Measurements from ENCODE around the gene LGALS9.

DNA sequence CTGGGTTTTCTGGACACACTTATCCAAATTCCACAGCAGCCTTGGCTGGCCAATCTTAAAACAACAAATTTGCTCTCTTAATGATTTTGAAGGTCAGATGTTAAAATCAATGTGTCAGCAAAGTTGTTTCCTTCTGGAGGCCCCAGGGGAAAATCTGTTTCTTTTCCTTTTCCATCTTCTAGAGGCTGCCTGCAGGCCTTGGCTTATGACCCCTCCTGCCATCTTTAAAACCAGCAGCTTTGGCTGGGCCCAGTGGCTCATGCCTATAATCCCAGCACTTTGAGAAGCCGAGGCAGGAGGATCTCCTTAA, 3.0 kb downstream of the LGALS9 start:
- no peak for TF ChIP-seq POLR2AphosphoS5 (IDR thresholded peaks at IDR 0.05; ENCODE audit: low read depth)
- TF ChIP-seq, protein P1, sequence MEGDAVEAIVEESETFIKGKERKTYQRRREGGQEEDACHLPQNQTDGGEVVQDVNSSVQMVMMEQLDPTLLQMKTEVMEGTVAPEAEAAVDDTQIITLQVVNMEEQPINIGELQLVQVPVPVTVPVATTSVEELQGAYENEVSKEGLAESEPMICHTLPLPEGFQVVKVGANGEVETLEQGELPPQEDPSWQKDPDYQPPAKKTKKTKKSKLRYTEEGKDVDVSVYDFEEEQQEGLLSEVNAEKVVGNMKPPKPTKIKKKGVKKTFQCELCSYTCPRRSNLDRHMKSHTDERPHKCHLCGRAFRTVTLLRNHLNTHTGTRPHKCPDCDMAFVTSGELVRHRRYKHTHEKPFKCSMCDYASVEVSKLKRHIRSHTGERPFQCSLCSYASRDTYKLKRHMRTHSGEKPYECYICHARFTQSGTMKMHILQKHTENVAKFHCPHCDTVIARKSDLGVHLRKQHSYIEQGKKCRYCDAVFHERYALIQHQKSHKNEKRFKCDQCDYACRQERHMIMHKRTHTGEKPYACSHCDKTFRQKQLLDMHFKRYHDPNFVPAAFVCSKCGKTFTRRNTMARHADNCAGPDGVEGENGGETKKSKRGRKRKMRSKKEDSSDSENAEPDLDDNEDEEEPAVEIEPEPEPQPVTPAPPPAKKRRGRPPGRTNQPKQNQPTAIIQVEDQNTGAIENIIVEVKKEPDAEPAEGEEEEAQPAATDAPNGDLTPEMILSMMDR (conservative IDR thresholded peaks at IDR 0.05; ENCODE audit: low read depth in 2 of 2), result no peak
- no peak for TF ChIP-seq EZH2 (IDR thresholded peaks at IDR 0.05; ENCODE audit: low read depth, unreplicated experiment)
- TF ChIP-seq, protein P2, sequence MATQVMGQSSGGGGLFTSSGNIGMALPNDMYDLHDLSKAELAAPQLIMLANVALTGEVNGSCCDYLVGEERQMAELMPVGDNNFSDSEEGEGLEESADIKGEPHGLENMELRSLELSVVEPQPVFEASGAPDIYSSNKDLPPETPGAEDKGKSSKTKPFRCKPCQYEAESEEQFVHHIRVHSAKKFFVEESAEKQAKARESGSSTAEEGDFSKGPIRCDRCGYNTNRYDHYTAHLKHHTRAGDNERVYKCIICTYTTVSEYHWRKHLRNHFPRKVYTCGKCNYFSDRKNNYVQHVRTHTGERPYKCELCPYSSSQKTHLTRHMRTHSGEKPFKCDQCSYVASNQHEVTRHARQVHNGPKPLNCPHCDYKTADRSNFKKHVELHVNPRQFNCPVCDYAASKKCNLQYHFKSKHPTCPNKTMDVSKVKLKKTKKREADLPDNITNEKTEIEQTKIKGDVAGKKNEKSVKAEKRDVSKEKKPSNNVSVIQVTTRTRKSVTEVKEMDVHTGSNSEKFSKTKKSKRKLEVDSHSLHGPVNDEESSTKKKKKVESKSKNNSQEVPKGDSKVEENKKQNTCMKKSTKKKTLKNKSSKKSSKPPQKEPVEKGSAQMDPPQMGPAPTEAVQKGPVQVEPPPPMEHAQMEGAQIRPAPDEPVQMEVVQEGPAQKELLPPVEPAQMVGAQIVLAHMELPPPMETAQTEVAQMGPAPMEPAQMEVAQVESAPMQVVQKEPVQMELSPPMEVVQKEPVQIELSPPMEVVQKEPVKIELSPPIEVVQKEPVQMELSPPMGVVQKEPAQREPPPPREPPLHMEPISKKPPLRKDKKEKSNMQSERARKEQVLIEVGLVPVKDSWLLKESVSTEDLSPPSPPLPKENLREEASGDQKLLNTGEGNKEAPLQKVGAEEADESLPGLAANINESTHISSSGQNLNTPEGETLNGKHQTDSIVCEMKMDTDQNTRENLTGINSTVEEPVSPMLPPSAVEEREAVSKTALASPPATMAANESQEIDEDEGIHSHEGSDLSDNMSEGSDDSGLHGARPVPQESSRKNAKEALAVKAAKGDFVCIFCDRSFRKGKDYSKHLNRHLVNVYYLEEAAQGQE (IDR thresholded peaks at IDR 0.05; ENCODE audit: unreplicated experiment), result no peak
- TF ChIP-seq EZH2phosphoT487 (IDR thresholded peaks at IDR 0.05; ENCODE audit: unreplicated experiment), result no peak
- TF ChIP-seq NANOG (IDR thresholded peaks at IDR 0.05; ENCODE audit: borderline replicate concordance), result no peak
- no peak for TF ChIP-seq CREB1 (CRISPR knock-in tag; IDR thresholded peaks at IDR 0.05; ENCODE audit: low read depth)
- TF ChIP-seq JUNB (IDR thresholded peaks at IDR 0.05; ENCODE audit: unreplicated experiment), result no peak
- TF ChIP-seq, protein P3, sequence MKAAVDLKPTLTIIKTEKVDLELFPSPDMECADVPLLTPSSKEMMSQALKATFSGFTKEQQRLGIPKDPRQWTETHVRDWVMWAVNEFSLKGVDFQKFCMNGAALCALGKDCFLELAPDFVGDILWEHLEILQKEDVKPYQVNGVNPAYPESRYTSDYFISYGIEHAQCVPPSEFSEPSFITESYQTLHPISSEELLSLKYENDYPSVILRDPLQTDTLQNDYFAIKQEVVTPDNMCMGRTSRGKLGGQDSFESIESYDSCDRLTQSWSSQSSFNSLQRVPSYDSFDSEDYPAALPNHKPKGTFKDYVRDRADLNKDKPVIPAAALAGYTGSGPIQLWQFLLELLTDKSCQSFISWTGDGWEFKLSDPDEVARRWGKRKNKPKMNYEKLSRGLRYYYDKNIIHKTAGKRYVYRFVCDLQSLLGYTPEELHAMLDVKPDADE (IDR thresholded peaks at IDR 0.05), result no peak
- TF ChIP-seq ZNF331 (CRISPR knock-in tag; IDR thresholded peaks at IDR 0.05; ENCODE audit: low read depth), result no peak
- TF ChIP-seq, protein P4, sequence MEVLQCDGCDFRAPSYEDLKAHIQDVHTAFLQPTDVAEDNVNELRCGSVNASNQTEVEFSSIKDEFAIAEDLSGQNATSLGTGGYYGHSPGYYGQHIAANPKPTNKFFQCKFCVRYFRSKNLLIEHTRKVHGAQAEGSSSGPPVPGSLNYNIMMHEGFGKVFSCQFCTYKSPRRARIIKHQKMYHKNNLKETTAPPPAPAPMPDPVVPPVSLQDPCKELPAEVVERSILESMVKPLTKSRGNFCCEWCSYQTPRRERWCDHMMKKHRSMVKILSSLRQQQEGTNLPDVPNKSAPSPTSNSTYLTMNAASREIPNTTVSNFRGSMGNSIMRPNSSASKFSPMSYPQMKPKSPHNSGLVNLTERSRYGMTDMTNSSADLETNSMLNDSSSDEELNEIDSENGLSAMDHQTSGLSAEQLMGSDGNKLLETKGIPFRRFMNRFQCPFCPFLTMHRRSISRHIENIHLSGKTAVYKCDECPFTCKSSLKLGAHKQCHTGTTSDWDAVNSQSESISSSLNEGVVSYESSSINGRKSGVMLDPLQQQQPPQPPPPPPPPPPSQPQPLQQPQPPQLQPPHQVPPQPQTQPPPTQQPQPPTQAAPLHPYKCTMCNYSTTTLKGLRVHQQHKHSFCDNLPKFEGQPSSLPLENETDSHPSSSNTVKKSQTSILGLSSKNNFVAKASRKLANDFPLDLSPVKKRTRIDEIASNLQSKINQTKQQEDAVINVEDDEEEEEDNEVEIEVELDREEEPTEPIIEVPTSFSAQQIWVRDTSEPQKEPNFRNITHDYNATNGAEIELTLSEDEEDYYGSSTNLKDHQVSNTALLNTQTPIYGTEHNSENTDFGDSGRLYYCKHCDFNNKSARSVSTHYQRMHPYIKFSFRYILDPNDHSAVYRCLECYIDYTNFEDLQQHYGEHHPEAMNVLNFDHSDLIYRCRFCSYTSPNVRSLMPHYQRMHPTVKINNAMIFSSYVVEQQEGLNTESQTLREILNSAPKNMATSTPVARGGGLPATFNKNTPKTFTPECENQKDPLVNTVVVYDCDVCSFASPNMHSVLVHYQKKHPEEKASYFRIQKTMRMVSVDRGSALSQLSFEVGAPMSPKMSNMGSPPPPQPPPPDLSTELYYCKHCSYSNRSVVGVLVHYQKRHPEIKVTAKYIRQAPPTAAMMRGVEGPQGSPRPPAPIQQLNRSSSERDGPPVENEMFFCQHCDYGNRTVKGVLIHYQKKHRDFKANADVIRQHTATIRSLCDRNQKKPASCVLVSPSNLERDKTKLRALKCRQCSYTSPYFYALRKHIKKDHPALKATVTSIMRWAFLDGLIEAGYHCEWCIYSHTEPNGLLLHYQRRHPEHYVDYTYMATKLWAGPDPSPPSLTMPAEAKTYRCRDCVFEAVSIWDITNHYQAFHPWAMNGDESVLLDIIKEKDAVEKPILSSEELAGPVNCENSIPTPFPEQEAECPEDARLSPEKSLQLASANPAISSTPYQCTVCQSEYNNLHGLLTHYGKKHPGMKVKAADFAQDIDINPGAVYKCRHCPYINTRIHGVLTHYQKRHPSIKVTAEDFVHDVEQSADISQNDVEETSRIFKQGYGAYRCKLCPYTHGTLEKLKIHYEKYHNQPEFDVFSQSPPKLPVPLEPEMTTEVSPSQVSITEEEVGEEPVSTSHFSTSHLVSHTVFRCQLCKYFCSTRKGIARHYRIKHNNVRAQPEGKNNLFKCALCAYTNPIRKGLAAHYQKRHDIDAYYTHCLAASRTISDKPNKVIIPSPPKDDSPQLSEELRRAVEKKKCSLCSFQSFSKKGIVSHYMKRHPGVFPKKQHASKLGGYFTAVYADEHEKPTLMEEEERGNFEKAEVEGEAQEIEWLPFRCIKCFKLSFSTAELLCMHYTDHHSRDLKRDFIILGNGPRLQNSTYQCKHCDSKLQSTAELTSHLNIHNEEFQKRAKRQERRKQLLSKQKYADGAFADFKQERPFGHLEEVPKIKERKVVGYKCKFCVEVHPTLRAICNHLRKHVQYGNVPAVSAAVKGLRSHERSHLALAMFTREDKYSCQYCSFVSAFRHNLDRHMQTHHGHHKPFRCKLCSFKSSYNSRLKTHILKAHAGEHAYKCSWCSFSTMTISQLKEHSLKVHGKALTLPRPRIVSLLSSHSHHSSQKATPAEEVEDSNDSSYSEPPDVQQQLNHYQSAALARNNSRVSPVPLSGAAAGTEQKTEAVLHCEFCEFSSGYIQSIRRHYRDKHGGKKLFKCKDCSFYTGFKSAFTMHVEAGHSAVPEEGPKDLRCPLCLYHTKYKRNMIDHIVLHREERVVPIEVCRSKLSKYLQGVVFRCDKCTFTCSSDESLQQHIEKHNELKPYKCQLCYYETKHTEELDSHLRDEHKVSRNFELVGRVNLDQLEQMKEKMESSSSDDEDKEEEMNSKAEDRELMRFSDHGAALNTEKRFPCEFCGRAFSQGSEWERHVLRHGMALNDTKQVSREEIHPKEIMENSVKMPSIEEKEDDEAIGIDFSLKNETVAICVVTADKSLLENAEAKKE (CRISPR knock-in tag; IDR thresholded peaks at IDR 0.05), result no peak
